Measurements from ENCODE around the gene IFNAR1.

Gene IFNAR1

DNA sequence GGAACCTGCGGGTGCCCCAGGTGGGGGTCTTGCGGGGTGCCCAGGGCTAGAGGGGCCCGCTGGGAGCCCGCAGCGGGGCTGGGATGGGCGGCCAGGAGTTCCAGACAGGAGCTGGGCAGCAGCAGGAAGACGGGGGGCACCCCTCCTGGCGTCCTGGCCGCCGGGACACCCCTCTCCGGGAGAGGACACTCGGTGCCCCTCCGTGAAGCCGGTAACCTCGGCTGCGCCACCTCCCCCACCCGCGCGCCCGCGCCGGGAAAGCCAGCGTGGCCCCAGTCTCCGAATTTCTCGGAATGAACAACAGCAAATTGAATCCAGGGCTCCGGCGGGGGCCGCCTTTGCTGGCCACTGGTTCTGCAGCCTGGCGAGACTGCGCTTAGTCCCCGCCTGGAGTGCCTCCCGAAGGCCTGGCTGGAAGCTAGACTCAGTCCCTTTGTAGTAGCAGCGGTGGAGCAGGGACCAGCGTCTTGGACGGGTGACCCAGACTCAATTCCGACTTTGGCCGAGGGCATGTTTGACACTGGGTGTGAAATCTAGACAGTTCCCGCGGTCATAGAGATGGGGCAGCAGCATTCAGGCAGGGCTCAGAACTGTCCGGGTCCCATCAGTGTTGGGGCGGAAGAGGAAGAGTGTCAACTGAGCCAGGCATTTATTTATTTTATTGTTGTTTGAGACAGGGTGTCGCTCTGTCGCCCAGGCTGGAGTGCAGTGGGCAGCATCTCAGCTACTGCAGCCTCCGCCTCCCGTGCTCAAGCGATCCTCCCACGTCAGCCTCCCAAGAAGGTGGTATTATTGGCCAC lies 79.2 kb downstream of the IFNAR1 start:
- no peak for DNase-seq

- DNase-seq, result no peak
Measured at GRCh38 chr21:33406493-33406892, 81.7 kb downstream of the IFNAR1 start.
